GM21825 (cell line): ENCODE measurements around the gene HERC2.

Experiments
- ATAC-seq: cut with Tn5 transposase; IDR thresholded peaks from one replicate; pipeline ENCODE4 v1.9.1; 2021; ENCODE audit warnings: mild to moderate bottlenecking, moderate library complexity; ENCODE audit not compliant: unreplicated experiment

Gene HERC2

DNA sequence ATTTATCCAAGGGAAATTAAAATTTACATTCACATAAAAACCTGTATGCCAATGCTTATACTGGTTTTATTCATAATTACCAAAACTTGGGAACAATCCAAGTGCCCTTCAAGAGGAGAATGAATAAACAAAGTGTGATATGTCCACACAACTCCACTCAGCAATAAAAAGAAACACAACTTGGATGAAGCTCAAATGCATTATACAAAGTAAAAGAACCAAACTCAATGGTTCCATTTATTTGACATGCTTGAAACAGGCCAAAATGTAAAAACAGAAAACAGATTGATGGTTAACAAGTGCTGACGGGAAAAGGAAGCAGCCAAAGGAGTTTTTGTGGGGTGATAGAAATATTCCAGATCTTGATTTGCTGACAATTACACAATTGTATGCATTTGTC lies 246.4 kb downstream of the HERC2 start:
- no peak for ATAC-seq

DNA sequence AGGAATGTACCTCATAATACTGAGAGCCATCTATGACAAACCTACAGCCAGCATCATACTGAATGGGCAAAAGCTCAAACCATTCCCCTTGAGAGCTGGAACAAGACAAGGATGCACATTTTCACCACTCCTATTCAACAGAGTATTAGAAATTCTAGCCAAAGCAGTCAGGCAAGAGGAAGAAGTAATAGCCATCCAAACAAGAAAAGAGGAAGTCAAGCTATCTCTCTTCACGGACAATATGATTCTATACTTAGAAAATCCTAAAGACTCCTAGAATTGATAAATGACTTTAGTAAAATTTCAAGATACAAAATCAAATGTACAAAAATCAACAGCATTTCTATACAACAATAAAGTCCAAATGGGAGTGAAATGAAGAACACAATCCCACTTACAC lies 253.0 kb downstream of the HERC2 start:
- ATAC-seq, result no peak

DNA sequence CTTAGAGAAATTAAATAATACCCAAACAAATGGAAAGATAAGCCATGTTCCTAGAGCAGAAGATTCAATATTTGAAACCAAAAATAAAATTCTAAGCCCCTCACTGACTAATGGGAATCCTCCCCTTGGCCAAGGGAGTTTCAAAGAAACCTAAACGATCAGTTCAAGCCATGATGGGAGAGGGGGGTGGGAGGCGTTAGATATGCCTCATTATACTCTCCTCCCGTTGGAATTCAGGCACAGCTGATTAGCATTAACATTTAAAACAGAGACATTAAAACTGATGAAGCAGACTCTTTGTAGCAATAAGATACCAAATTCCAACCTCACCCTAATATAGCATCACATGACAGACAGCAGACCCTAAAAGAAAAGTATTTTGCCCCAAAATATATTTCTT lies 255.7 kb downstream of the HERC2 start:
- ATAC-seq, result no peak
